AG09309 (cell line): ENCODE measurements around the gene ADAMTS3.

Experiments
- DNase-seq: peaks from one replicate; pipeline ENCODE4 v3.0.0-alpha.2; 2010; ENCODE audit warnings: low read depth
- H3K4me3 ChIP-seq: 2 replicates; pipeline ENCODE4 v1.5.1; 2011; ENCODE audit warnings: mild to moderate bottlenecking, low read depth, low read length, moderate library complexity; ENCODE audit not compliant: control insufficient read depth
- TF ChIP-seq, protein P1 (sequence below): IDR thresholded peaks from 2 replicates; pipeline ENCODE4 v1.5.1; 2011; ENCODE audit warnings: mild to moderate bottlenecking, low read depth, low read length, inconsistent platforms; ENCODE audit not compliant: insufficient read depth, control insufficient read depth; ENCODE audit errors: missing control alignments

Gene ADAMTS3

DNA sequence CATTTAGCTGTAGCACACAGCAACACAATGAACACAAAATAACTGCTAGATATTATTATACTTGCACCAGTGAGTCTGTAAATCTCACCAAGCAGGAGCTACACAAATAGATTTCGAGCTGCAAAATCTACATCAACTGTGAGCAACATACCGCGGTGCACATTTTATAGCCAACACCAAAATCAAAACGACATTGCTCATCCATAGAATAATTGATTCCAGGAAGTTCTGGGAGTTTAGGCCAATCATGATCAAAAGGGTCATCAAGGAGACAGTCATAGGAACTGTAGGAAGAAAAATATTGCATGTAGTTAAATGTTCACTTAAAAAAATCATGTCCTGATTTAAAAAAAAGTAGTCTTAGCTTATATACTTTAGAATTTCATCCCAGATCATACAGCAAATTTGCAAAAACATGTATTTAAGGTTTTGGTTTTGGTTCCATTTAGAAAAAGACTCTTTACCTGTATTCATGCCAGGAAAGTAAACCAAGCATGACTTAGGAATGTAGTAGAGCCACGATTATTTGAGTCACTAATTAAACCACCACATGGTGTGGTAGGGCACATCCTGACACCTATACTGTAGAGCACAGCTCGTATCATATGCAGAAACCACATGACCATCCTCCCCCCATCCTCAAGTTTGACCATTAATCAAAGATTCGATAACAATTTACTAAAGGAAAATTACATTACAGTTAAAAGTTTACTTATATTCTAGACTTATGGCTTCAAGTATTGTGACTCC lies 250.4 kb downstream of the ADAMTS3 start:
- TF ChIP-seq, protein P1, sequence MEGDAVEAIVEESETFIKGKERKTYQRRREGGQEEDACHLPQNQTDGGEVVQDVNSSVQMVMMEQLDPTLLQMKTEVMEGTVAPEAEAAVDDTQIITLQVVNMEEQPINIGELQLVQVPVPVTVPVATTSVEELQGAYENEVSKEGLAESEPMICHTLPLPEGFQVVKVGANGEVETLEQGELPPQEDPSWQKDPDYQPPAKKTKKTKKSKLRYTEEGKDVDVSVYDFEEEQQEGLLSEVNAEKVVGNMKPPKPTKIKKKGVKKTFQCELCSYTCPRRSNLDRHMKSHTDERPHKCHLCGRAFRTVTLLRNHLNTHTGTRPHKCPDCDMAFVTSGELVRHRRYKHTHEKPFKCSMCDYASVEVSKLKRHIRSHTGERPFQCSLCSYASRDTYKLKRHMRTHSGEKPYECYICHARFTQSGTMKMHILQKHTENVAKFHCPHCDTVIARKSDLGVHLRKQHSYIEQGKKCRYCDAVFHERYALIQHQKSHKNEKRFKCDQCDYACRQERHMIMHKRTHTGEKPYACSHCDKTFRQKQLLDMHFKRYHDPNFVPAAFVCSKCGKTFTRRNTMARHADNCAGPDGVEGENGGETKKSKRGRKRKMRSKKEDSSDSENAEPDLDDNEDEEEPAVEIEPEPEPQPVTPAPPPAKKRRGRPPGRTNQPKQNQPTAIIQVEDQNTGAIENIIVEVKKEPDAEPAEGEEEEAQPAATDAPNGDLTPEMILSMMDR = no peak
- DNase-seq = no peak
- H3K4me3 ChIP-seq = no peak overlapping the region

DNA sequence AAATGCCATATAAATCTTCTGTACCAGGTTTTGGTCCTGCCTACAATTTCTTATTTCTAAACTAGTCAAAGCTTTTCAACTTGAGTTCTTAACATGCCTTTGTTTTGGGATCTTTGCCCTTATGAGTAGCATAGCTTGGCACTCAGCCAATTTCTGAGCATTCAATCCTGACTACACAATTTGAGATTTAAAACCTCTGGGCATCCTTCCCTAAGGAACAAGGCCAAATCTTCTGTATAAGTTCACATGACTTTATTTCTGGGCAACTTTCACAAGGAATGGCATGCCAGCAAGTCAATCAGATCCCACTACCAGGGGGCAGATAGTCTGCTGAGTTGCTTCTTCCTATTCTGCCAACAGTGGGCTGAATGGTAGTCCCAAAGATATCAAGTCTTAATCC lies 254.2 kb downstream of the ADAMTS3 start:
- DNase-seq = peak; percentile 66
- TF ChIP-seq, protein P1 = no peak
- no peak overlapping the region for H3K4me3 ChIP-seq

DNA sequence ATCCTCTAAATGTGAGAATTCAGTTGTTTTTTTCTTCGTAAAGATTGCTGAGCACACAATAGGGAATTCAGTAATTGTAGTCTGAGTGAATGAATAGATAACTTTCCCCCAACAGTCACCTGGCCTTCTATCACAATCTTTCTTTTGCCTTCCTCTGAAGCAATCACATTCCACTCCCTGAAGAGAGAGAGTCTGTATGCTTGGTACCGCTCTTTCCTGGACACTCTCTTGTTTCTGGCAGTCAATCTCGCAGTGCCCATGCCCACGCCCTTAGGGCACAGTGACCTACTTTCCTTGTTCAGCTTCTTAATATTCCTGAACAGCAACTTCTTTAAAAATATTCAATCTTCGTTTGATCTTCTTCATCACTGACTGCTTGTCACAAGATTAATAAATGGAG lies 255.9 kb downstream of the ADAMTS3 start:
- no peak for DNase-seq
- TF ChIP-seq, protein P1 = no peak
- H3K4me3 ChIP-seq = no peak overlapping the region

DNA sequence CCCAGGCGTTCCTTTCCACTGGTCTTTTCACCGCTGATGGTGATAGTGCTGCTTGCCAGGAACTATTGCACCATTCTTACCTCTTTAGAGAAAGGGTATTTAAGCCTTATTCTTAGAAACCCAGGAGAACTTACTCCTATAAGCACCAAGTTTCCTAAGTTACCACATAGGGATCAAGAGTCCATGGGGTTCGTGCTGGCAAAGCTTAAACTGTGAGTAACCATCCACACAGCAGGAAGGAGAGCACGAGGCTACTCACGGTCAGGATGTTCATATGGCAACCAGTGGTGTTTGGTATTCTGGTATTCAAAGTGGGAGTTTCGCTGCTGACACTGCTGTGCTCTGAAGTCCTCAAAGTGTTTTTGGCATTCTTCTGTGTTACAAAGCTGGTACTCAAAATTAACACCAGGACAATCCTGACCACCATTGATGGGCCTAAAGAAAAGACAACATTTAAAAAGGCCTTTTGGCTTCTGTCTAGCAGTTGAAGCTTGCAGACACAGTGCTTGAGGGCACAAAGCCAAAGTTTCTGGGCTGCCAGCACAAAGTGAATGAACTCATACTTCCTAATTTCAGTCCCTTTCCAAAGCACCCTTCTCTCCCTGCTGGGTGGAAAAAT lies 256.9 kb downstream of the ADAMTS3 start:
- DNase-seq = peak; percentile 91
- H3K4me3 ChIP-seq = no peak overlapping the region
- TF ChIP-seq, protein P1 = no peak

DNA sequence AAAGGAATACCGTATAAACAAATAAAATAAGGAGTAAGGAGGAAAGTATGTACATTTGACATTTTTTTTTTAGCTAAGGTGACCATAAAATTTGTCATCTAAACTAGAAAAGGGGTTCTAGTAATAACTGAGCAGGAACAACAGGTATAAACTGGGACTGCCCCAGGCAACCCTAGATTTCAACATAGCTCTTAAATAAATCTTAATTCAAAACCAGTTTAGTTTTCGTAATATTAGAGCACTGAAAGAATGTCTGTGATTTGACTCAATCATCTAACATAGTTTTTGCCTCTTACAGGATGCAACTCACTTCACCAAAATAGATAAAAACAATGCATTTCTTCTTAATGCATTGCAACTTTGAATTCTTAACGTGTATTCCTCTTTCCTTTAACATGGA lies 257.7 kb downstream of the ADAMTS3 start:
- no peak for DNase-seq
- H3K4me3 ChIP-seq = no peak overlapping the region
- TF ChIP-seq, protein P1 = no peak

DNA sequence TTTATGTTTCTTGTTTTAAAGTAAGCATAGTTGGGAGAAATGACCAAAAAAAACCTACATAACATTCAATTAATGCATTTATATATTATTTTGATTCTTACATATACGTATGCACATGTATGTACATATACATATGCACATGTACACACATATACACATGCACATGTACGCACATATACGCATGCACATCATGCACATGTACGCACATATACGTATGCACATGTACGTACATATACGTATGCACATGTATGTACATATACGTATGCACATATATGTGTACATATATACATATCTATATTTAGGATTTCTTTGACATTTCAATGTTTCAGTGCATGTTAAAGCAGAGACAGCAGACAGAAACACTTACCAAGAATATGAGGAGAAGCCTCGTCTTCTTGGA lies 263.4 kb downstream of the ADAMTS3 start:
- H3K4me3 ChIP-seq = no peak overlapping the region
- DNase-seq = no peak
- TF ChIP-seq, protein P1 = no peak

DNA sequence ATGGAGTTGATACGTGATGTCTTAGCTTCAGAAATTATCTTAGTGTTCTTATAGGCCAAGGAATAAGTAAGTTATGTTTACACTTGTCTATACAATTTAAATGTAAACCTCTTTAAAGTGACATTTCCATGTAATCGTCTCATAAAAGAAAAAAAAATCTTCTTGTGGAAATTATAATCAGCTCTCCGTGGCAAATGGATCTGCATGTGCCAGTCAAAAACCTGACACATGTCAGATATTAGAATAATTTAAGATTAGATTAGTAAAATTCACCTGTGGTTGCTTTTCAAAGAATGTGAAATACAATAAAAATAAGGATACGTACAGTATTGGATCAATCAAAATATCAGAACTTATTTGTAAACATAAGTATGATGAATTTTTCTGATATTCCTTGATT lies 263.9 kb downstream of the ADAMTS3 start:
- H3K4me3 ChIP-seq = no peak overlapping the region
- DNase-seq = no peak
- TF ChIP-seq, protein P1 = no peak
